CD4-positive, alpha-beta T cell (primary cell): Measurements from ENCODE around the gene ROPN1. TPM values are rescaled to one million over a fixed set of nuclear protein-coding genes. Genes with fewer than 3 reads are reported as not detected.
"Not testable (repeated sequence)": the region's sequence is repeated elsewhere in the genome, so short reads cannot be mapped to it uniquely, and the experiment has no call there.

Experiments used
- ATAC-seq: fragments of 200-7000 bp; cut with Tn5 transposase; one replicate; pipeline ENCODE4 v1.10.0; 2022; ENCODE audit warnings: mild to moderate bottlenecking; ENCODE audit not compliant: poor library complexity
- CTCF ChIA-PET: fragments of 350-600 bp; sonication (Branson Sonifier 250); formaldehyde crosslinking; loops from one replicate; lab custom pipeline; 2021; ENCODE audit warnings: antibody characterized with exemption, inconsistent platforms; lab: Charles Lee
- POLR2A ChIA-PET: fragments of 350-600 bp; sonication (Branson Sonifier 250); formaldehyde crosslinking; loops from one replicate; lab custom pipeline; 2021; ENCODE audit warnings: antibody characterized with exemption, inconsistent platforms; lab: Charles Lee
- DNase-seq, 14 experiments: peaks; one replicate each; pipeline ENCODE4 v3.0.0-alpha.2; 2013 to 2020; ENCODE audit warnings: mixed read lengths in 2 of 14
- H3K27ac ChIP-seq, 2 donors: one replicate each; pipeline versions ENCODE4 v1.5.1 to v1.7.0; 2013; ENCODE audit warnings: low read length in 2 of 2, low read depth in 1 of 2, mild to moderate bottlenecking in 1 of 2
- H3K27me3 ChIP-seq, 2 experiments: 1 replicate in 1 of 2; 2 replicates in 1 of 2; pipeline versions ENCODE4 v1.6.1 to v1.7.0; 2013; ENCODE audit warnings: low read length in 2 of 2, control low read depth in 1 of 2, mild to moderate bottlenecking in 1 of 2, moderate library complexity in 1 of 2; ENCODE audit not compliant: insufficient read depth in 2 of 2, control insufficient read depth in 1 of 2
- H3K36me3 ChIP-seq: one replicate; pipeline ENCODE4 v1.6.1; 2013; ENCODE audit warnings: low read length, control low read depth; ENCODE audit not compliant: insufficient read depth
- H3K4me1 ChIP-seq: one replicate; pipeline ENCODE4 v1.6.1; 2013; ENCODE audit warnings: low read length, control low read depth; ENCODE audit not compliant: insufficient read depth
- H3K4me3 ChIP-seq: one replicate; pipeline ENCODE4 v1.5.1; 2013; ENCODE audit warnings: mild to moderate bottlenecking, low read length, moderate library complexity
- H3K9me3 ChIP-seq, 2 experiments: 1 replicate in 1 of 2; 2 replicates in 1 of 2; pipeline versions ENCODE4 v1.6.1 to v1.7.0; 2013; ENCODE audit warnings: low read length in 2 of 2, mild to moderate bottlenecking in 2 of 2, control low read depth in 1 of 2, moderate library complexity in 1 of 2; ENCODE audit not compliant: control insufficient read depth in 1 of 2, insufficient read depth in 1 of 2
- H3K27ac Mint-ChIP-seq: one replicate; pipeline ENCODE4 v1.8.0; 2020; ENCODE audit warnings: mixed read lengths
- H3K27me3 Mint-ChIP-seq: one replicate; pipeline ENCODE4 v1.8.0; 2021; ENCODE audit warnings: mixed read lengths
- H3K36me3 Mint-ChIP-seq: one replicate; pipeline ENCODE4 v1.8.0; 2021; ENCODE audit warnings: low read depth, mixed read lengths
- H3K4me1 Mint-ChIP-seq: one replicate; pipeline ENCODE4 v1.8.0; 2021; ENCODE audit warnings: low read depth, mixed read lengths
- H3K4me3 Mint-ChIP-seq: one replicate; pipeline ENCODE4 v1.8.0; 2020; ENCODE audit warnings: mild to moderate bottlenecking, mixed read lengths
- H3K9me3 Mint-ChIP-seq: one replicate; pipeline ENCODE4 v1.8.0; 2020; ENCODE audit warnings: mixed read lengths
- intact Hi-C, 2 experiments: fragments of 100-400 bp; cut with DNase I in 1 of 2; cut with micrococcal nuclease in 1 of 2; formaldehyde crosslinking; loops; one replicate each; pipeline versions ENCODE4 v1.15.1 to v1.9.0; 2023 to 2025; cut with DNase I, micrococcal nuclease
- total RNA-seq, 174 experiments: library from RNA in 2 of 174; stranded (reverse) in 2 of 174; gene quantifications; one replicate each; pipeline ENCODE4 v1.2.3 and lab custom pipeline; 2021 to 2026
- TF ChIP-seq, protein P1 (sequence below): fragments of 200-600 bp; IDR thresholded peaks from one replicate; pipeline ENCODE4 v1.8.0; 2022; ENCODE audit warnings: antibody characterized with exemption, mild to moderate bottlenecking

Gene ROPN1
- total RNA-seq, 2 experiments from 2014 or later: not detected

DNA sequence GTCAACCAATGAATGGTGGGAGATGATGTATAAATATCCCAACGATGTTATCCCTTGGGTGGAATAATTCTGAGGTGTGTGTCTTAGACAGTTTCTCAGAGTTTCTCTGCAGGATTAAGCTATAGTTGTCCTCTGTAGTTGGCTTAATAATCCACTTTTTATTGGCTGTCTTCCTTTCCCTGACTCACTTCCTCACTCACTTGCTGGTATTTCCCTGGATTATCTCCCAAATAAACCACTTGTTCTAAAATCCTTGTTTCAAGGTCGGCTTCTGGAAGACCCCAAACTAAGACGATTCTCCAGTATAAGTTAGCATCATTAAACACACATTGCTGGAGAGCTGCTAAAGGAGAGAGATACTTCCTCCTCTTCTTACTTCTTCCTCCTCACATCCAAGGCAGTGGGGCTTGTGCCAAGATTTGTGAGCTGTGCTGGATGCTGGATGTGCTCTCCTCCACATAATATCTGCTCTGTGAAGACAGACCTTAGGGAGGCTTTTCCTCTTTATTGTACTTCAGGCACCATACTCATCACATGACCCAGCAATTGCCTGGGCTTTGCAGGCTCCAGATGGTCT is 22.5 kb upstream of the ROPN1 start:
- no peak overlapping the region for H3K4me3 ChIP-seq
- intact Hi-C loops: no loop called here
- no peak overlapping the region for H3K27ac ChIP-seq
- H3K9me3 Mint-ChIP-seq: no peaks in the 10 kb centered on the region
- ATAC-seq (no peak), DNase-seq (no peak)
- H3K36me3 ChIP-seq: no peaks in the 10 kb centered on the region
- H3K27me3 Mint-ChIP-seq: peaks cover 65% of the 10 kb centered on the region
- H3K4me1 ChIP-seq: no peaks in the 10 kb centered on the region
- no peak overlapping the region for H3K27ac Mint-ChIP-seq
- no peaks in the 10 kb centered on the region for H3K4me1 Mint-ChIP-seq
- CTCF ChIA-PET: no interaction called here
- TF ChIP-seq, protein P1, sequence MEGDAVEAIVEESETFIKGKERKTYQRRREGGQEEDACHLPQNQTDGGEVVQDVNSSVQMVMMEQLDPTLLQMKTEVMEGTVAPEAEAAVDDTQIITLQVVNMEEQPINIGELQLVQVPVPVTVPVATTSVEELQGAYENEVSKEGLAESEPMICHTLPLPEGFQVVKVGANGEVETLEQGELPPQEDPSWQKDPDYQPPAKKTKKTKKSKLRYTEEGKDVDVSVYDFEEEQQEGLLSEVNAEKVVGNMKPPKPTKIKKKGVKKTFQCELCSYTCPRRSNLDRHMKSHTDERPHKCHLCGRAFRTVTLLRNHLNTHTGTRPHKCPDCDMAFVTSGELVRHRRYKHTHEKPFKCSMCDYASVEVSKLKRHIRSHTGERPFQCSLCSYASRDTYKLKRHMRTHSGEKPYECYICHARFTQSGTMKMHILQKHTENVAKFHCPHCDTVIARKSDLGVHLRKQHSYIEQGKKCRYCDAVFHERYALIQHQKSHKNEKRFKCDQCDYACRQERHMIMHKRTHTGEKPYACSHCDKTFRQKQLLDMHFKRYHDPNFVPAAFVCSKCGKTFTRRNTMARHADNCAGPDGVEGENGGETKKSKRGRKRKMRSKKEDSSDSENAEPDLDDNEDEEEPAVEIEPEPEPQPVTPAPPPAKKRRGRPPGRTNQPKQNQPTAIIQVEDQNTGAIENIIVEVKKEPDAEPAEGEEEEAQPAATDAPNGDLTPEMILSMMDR: no peak
- H3K4me3 Mint-ChIP-seq: no peak overlapping the region
- H3K36me3 Mint-ChIP-seq: no peaks in the 10 kb centered on the region
- peaks cover 7 to 14% of the 10 kb centered on the region in 2 experiments for H3K27me3 ChIP-seq
- no peaks in the 10 kb centered on the region for H3K9me3 ChIP-seq
- POLR2A ChIA-PET: no interaction called here

DNA sequence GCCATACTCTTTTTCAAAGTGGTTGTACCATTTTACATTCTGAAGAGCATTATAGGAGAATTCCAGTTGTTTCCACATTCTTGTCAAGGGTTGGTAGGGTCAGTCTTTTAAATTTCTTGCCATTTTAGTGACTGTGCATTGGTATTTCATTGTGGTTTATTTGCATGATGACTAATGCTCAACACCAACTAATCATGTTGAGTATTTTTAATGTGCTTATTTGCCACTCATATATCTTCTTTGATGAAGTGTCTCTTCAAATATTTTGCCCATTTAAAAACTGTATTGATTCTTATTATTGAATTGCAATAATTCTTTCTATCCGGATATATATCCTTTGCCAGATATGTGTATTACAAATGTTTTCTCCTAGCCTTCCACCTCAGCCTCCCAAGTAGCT is 16.4 kb upstream of the ROPN1 start:
- H3K9me3 Mint-ChIP-seq, H3K27me3 ChIP-seq, H3K36me3 ChIP-seq, H3K27ac ChIP-seq, H3K4me1 ChIP-seq, intact Hi-C loops, H3K4me3 Mint-ChIP-seq, H3K36me3 Mint-ChIP-seq, H3K4me3 ChIP-seq, H3K4me1 Mint-ChIP-seq, DNase-seq, H3K27ac Mint-ChIP-seq, CTCF ChIA-PET, POLR2A ChIA-PET, ATAC-seq, H3K9me3 ChIP-seq: not testable (repeated sequence)
- H3K27me3 Mint-ChIP-seq: peaks cover 70% of the 10 kb centered on the region

DNA sequence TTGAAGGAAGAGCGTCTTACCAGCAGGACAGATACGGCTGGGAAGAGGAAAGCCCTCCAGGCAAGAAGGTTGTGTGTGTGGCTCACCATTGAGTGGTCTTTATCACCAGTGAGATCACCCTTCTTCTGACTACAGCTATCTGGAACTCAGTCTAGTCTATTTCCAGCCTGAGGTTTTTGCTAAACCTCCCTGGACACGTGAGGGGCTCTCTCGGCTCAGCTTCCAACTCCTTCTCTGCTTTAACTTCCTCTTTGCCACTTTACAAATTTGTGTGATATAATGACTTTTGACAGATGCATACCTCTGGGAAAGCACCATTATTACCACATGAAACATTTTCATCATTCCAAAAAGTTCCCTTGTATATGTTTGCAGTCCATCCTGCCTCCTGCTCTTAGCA is 15.3 kb upstream of the ROPN1 start:
- Mint-ChIP-seq H3K4me3 (no peak overlapping the region), H3K27ac (no peak overlapping the region), H3K9me3 (no peaks in the 10 kb centered on the region), H3K36me3 (no peaks in the 10 kb centered on the region), H3K4me1 (no peaks in the 10 kb centered on the region), H3K27me3 (peaks cover 66% of the 10 kb centered on the region)
- ChIA-PET POLR2A (no interaction called here), CTCF (no interaction called here)
- no peak overlapping the region for H3K4me3 ChIP-seq
- intact Hi-C loops: no loop called here
- DNase-seq: no peak
- no peaks in the 10 kb centered on the region for H3K9me3 ChIP-seq
- H3K27me3 ChIP-seq: peaks cover 5% of the 10 kb centered on the region in 2 experiments
- ATAC-seq: no peak
- no peaks in the 10 kb centered on the region for H3K36me3 ChIP-seq
- TF ChIP-seq, protein P1: no peak
- H3K27ac ChIP-seq: no peak overlapping the region
- H3K4me1 ChIP-seq: no peaks in the 10 kb centered on the region

DNA sequence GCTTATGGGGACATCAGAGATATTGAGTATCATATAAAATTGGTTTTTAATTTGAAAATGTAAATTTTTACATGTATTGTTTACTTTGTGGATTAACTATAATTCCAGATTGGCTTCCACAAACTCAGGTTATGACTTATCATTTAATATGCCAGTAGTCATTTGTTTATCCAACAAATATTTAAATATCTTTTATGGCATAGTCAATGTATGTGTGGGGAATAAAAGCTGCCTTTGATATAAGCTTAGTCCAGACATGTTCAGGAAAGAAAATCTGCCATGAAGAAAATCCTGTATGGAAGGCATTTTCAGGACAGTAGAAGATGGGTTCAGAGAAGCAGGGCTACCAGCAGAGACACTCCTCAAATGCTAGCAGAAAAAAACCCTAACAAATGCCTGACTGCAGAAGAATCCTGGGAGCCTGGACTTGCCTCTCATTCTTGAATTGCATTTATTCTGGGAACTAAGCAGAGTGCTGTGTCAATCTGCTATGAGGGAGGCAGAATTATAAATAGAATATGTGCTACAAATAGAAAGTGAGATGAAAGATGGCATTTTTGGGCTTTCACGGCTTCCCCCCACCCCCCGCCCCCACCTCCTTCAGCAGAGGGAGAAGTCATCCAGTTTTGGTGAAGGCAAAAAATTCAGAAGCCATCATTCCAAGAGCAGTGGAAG is 10.6 kb upstream of the ROPN1 start:
- H3K27me3 ChIP-seq, H3K27ac Mint-ChIP-seq, H3K9me3 ChIP-seq, H3K4me3 Mint-ChIP-seq, CTCF ChIA-PET, H3K4me1 ChIP-seq, H3K9me3 Mint-ChIP-seq, H3K4me1 Mint-ChIP-seq, H3K36me3 Mint-ChIP-seq, ATAC-seq, POLR2A ChIA-PET, H3K27ac ChIP-seq, H3K36me3 ChIP-seq, H3K4me3 ChIP-seq, intact Hi-C loops, DNase-seq: not testable (repeated sequence)
- H3K27me3 Mint-ChIP-seq: peaks cover 78% of the 10 kb centered on the region

DNA sequence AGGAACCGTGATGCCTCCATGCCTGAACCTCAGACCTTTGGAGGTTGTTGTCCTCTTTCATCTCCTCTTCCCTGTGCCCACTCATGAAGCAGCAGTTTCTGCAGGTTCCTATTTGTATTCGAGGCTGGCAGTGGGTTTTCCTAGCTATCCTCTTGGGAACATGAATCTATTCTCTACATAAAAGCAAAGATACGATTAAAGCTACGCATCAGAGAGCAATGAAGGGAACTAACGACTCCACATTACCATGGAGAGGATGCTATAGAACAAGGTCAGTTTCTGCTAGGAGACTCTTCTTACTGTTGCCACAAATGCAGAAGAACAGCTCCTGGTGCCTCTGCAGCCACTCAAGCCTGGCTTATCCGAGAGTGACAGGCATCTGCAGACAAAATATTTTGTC is 9.4 kb upstream of the ROPN1 start:
- DNase-seq, H3K4me3 ChIP-seq, H3K4me3 Mint-ChIP-seq, H3K27ac ChIP-seq, ATAC-seq, H3K27me3 ChIP-seq, H3K36me3 Mint-ChIP-seq, H3K27ac Mint-ChIP-seq, H3K9me3 ChIP-seq, H3K4me1 Mint-ChIP-seq, POLR2A ChIA-PET, H3K36me3 ChIP-seq, intact Hi-C loops, CTCF ChIA-PET, H3K9me3 Mint-ChIP-seq, H3K4me1 ChIP-seq: not testable (repeated sequence)
- H3K27me3 Mint-ChIP-seq: peaks cover 72% of the 10 kb centered on the region
